ENCODE data around the gene STYXL1. TPM values are rescaled to one million over a fixed set of nuclear protein-coding genes. Genes with fewer than 3 reads are reported as not detected.

Gene STYXL1
- total RNA-seq, 2 donors from 2014 or later = 69.8 to 72.0 TPM

DNA sequence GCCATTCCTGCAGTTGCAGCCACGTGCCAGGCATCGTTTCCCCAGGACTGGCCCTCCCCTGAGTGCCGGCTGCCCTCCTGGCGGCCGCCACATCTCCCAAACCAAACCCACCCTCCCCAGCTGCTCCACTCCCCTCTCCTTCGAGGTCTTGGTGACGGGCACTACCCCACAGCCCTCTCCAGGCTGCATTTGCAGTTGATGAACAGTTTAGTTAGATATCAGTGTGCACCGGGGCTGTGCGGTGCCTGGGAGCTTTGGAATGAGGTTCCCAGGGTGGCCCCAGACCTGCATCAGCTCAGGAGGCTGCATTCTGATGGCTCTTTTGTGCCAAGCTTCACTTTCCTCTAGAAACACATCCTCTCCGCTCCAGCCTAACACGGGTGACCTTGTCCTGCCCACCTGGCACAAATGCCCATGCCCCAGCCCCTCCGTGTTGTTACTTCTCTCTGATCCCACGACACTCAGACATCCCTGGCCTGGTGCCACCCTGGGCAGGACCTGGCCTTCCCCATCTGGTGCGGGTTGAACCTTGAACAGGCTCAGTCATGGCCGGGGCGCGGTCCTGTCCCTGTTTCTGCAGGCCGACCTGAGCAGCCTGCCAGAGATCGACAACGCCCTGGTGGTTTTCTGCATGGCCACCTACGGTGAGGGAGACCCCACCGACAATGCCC lies 67.9 kb downstream of the STYXL1 start:
- Histone ChIP-seq H3K27ac (ENCODE audit: low read depth, low read length) (no peak overlapping the region), H3K36me3 (ENCODE audit: control insufficient read depth, insufficient read depth, low read length) (peaks cover 13% of the 10 kb centered on the region), H3K9me3 (ENCODE audit: control insufficient read depth, low read length) (no peaks in the 10 kb centered on the region), H3K27me3 (ENCODE audit: control insufficient read depth, insufficient read depth, low read length, poor library complexity, severe bottlenecking) (no peaks in the 10 kb centered on the region), H3K9ac (ENCODE audit: extremely low read depth, low read length, poor library complexity, severe bottlenecking) (no peak overlapping the region), H3K4me3 (ENCODE audit: low read length) (no peak overlapping the region), H3K4me1 (ENCODE audit: control insufficient read depth, insufficient read depth, low read length) (no peaks in the 10 kb centered on the region)
- no peak for DNase-seq
- Mint-ChIP-seq H3K4me3 (no peak overlapping the region), H3K36me3 (ENCODE audit: low read depth) (peaks cover 22% of the 10 kb centered on the region), H3K9me3 (no peaks in the 10 kb centered on the region), H3K4me1 (no peaks in the 10 kb centered on the region), H3K27ac (peak overlapping the region; percentile 70), H3K27me3 (ENCODE audit: insufficient read depth) (no peaks in the 10 kb centered on the region)
- 91 to 93% methylated on average over 11 to 22 of the region's 22 CpGs for WGBS, 2 experiments (ENCODE audit: insufficient coverage in 1 of 2, insufficient read length in 1 of 2)
- TF ChIP-seq, protein P1, sequence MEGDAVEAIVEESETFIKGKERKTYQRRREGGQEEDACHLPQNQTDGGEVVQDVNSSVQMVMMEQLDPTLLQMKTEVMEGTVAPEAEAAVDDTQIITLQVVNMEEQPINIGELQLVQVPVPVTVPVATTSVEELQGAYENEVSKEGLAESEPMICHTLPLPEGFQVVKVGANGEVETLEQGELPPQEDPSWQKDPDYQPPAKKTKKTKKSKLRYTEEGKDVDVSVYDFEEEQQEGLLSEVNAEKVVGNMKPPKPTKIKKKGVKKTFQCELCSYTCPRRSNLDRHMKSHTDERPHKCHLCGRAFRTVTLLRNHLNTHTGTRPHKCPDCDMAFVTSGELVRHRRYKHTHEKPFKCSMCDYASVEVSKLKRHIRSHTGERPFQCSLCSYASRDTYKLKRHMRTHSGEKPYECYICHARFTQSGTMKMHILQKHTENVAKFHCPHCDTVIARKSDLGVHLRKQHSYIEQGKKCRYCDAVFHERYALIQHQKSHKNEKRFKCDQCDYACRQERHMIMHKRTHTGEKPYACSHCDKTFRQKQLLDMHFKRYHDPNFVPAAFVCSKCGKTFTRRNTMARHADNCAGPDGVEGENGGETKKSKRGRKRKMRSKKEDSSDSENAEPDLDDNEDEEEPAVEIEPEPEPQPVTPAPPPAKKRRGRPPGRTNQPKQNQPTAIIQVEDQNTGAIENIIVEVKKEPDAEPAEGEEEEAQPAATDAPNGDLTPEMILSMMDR (conservative IDR thresholded peaks at IDR 0.05) = no peak

DNA sequence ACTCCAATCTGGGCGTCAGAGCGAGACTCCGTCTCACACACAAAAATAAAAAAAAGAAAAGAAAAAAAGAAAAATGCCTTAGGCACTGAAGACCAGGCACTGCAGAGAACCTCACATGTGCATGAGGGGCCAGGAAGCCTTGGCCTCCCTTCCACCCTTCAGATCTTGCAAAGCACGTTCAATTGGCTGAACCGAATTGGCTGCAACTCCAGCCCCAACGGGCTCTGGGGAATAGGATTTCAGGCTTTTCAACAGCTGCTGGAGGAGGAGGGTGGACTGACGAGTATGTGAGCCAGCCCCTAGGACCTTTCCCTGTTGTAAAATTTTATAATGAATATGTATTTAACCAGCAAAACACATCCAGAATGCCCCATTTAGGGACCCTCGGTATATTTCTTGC lies 70.1 kb downstream of the STYXL1 start:
- Mint-ChIP-seq H3K36me3 (ENCODE audit: low read depth) (peaks cover 37% of the 10 kb centered on the region), H3K9me3 (no peaks in the 10 kb centered on the region), H3K4me3 (no peak overlapping the region), H3K4me1 (no peaks in the 10 kb centered on the region), H3K27ac (peak overlapping the region; percentile 39), H3K27me3 (ENCODE audit: insufficient read depth) (no peaks in the 10 kb centered on the region)
- Histone ChIP-seq H3K9me3 (ENCODE audit: control insufficient read depth, low read length) (no peaks in the 10 kb centered on the region), H3K27me3 (ENCODE audit: control insufficient read depth, insufficient read depth, low read length, poor library complexity, severe bottlenecking) (no peaks in the 10 kb centered on the region), H3K4me1 (ENCODE audit: control insufficient read depth, insufficient read depth, low read length) (no peaks in the 10 kb centered on the region), H3K36me3 (ENCODE audit: control insufficient read depth, insufficient read depth, low read length) (peaks cover 20% of the 10 kb centered on the region), H3K4me3 (ENCODE audit: low read length) (no peak overlapping the region), H3K9ac (ENCODE audit: extremely low read depth, low read length, poor library complexity, severe bottlenecking) (no peak overlapping the region), H3K27ac (ENCODE audit: low read depth, low read length) (no peak overlapping the region)
- TF ChIP-seq, protein P1 (conservative IDR thresholded peaks at IDR 0.05) = no peak
- no peak for DNase-seq
- 93 to 95% methylated on average over 2 to 7 of the region's 8 CpGs for WGBS, 2 experiments (ENCODE audit: insufficient coverage in 1 of 2, insufficient read length in 1 of 2)

DNA sequence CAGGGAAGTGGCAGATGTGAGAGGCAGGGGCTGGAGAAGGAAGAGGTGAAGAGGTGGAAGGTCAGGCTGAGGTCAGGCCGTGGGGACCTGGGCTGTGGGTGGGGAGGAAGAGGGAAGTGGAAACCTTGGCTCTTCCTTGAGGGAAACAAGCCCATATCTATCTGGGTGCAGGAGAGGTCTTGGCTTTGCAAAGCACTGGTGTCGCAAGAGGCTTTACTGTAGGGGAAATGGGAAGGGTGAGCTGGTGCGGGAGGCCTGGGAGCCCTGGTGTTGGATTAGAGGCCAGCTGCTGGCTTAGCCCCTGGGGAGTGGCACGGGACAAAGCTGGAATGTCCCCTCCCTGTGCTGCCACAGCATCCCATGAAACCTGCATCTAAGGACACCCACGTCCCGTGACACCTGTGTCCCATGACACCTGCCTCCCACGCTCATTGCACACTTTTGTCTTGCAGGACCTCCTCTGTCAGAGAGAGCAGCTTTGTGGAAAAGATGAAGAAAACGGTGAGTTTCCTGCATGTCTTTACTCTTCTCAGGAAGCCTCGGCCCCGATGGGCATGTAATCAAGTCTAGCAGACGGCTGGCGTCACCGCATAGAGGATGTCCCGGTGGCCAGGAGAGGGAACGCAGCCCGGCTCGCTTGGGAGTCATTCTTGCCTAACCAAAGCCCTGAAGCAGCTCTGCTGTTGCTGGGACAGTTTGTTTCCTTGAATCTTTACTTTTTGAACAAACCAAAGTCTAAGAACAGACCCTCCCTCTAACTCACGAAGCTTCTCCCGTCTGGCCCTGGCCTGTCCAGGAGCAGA lies 75.6 kb downstream of the STYXL1 start:
- Mint-ChIP-seq H3K27me3 (ENCODE audit: insufficient read depth) (no peaks in the 10 kb centered on the region), H3K4me3 (no peak overlapping the region), H3K4me1 (no peaks in the 10 kb centered on the region), H3K36me3 (ENCODE audit: low read depth) (peaks cover 41% of the 10 kb centered on the region), H3K9me3 (no peaks in the 10 kb centered on the region), H3K27ac (peak overlapping the region; percentile 69)
- H3K4me3 ChIP-seq (ENCODE audit: low read length) = no peak overlapping the region
- DNase-seq = peak; percentile 86
- no peaks in the 10 kb centered on the region for H3K4me1 ChIP-seq (ENCODE audit: control insufficient read depth, insufficient read depth, low read length)
- H3K9ac ChIP-seq (ENCODE audit: extremely low read depth, low read length, poor library complexity, severe bottlenecking) = no peak overlapping the region
- no peaks in the 10 kb centered on the region for H3K27me3 ChIP-seq (ENCODE audit: control insufficient read depth, insufficient read depth, low read length, poor library complexity, severe bottlenecking)
- 89 to 91% methylated on average over 11 to 19 of the region's 19 CpGs for WGBS, 2 experiments (ENCODE audit: insufficient coverage in 1 of 2, insufficient read length in 1 of 2)
- H3K36me3 ChIP-seq (ENCODE audit: control insufficient read depth, insufficient read depth, low read length) = peaks cover 20% of the 10 kb centered on the region
- TF ChIP-seq, protein P1 (conservative IDR thresholded peaks at IDR 0.05) = peak; percentile 67
- no peaks in the 10 kb centered on the region for H3K9me3 ChIP-seq (ENCODE audit: control insufficient read depth, low read length)
- H3K27ac ChIP-seq (ENCODE audit: low read depth, low read length) = no peak overlapping the region
